Hair follicular keratinocyte (primary cell): ENCODE measurements around the gene PPM1E. TPM values are rescaled to one million over a fixed set of nuclear protein-coding genes. Genes with fewer than 3 reads are reported as not detected.

Source experiments
- total RNA-seq: library from RNA; depleted of rRNA; stranded (reverse); fragments of >200 nt; gene quantifications from 2 replicates; pipeline ENCODE4 v1.2.3, GENCODE V29; 2015

Gene PPM1E
- total RNA-seq = under 0.01 and 0.04 TPM in 2 replicates

DNA sequence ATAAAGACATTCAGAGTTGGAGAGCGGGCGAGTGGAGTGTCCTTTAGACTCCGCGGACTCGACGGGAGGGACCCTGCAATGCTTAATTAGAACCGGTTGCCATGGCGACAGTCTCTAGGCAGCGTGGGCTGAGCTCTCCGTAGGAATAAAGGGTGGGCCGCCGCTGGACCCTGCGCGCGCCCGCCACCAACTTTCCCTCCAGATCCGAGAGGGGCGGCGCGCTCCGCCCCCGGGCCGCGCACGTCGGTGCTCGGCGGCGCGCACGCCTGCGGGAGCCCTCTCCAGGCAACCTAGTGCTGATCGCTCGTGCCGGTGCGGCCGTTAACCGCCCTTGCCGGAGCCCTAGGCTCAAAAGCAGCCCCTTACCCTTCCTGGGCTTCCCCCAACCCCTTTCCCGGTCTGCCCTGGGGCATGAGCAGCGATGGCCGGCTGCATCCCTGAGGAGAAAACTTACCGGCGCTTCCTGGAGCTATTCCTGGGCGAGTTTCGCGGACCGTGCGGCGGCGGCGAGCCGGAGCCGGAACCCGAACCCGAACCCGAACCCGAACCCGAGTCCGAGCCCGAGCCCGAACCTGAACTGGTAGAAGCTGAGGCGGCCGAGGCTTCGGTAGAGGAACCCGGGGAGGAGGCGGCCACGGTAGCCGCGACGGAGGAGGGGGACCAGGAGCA lies at the start of gene PPM1E:
Gene PPM1E (plus strand): TSS at position 278 of the 669 bp plus-strand sequence.

Other genes with a start within 250 kb of the PPM1E start
- gene MTMR4, start 241.2 kb upstream of the PPM1E start, total RNA-seq = 44.8 and 47.6 TPM in 2 replicates
- not detected in 2 replicates for gene TEX14, start 63.8 kb upstream of the PPM1E start, total RNA-seq
- gene RAD51C, start 63.3 kb upstream of the PPM1E start, total RNA-seq = 25.1 and 55.5 TPM in 2 replicates